HG03432 (cell line): ENCODE data around the gene TAF1C.
A peak's percentile ranks its signal among the peaks of the same experiment; 100 is the strongest.

Source experiments
- ATAC-seq: cut with Tn5 transposase; IDR thresholded peaks from one replicate; pipeline ENCODE4 v1.9.1; 2021; ENCODE audit warnings: mild to moderate bottlenecking, moderate library complexity; ENCODE audit not compliant: unreplicated experiment

The TAF1C gene

GRCh38 chr16:84161037-84161436 lies 25.8 kb downstream of the TAF1C start:
- ATAC-seq = no peak

GRCh38 chr16:84159800-84160199 lies 27.1 kb downstream of the TAF1C start:
- no peak for ATAC-seq

- no peak for ATAC-seq
These were observed 27.9 kb downstream of the TAF1C start for GRCh38 chr16:84159007-84159406.

- no peak for ATAC-seq
These were observed 30.5 kb downstream of the TAF1C start for GRCh38 chr16:84156342-84156784.

- ATAC-seq = no peak
These were observed 31.1 kb downstream of the TAF1C start for GRCh38 chr16:84155771-84156170.

GRCh38 chr16:84155226-84155625 lies 31.6 kb downstream of the TAF1C start:
- no peak for ATAC-seq

GRCh38 chr16:84153660-84154214 lies 33.1 kb downstream of the TAF1C start:
- no peak for ATAC-seq

GRCh38 chr16:84150926-84151325 lies 35.9 kb downstream of the TAF1C start:
- no peak for ATAC-seq

GRCh38 chr16:84144859-84145639 lies 41.8 kb downstream of the TAF1C start, which contains the start of the genes DNAAF1 and HSDL1:
Gene DNAAF1, plus strand, starts transcription at chr16:84145308. Its CDS starts 133 bp downstream, at chr16:84145441.
Gene HSDL1, minus strand, starts transcription at chr16:84145177. Its CDS starts 13,856 bp downstream, at chr16:84131321.
- ATAC-seq = peak; percentile 86

GRCh38 chr16:84144209-84144858 lies 42.5 kb downstream of the TAF1C start:
- peak; percentile 26 for ATAC-seq

GRCh38 chr16:84143784-84144199 lies 43.1 kb downstream of the TAF1C start:
- ATAC-seq = no peak

GRCh38 chr16:84143081-84143480 lies 43.8 kb downstream of the TAF1C start:
- ATAC-seq = no peak

- no peak for ATAC-seq
These were observed 45.6 kb downstream of the TAF1C start for GRCh38 chr16:84141143-84141670.

- no peak for ATAC-seq
These were observed 47.1 kb downstream of the TAF1C start for GRCh38 chr16:84139628-84140258.

GRCh38 chr16:84138824-84139627 lies 47.8 kb downstream of the TAF1C start:
- ATAC-seq = peak; percentile 91

GRCh38 chr16:84138500-84138823 lies 48.4 kb downstream of the TAF1C start:
- ATAC-seq = no peak

GRCh38 chr16:84137769-84138357 lies 49.0 kb downstream of the TAF1C start:
- ATAC-seq = no peak

GRCh38 chr16:84137287-84137686 lies 49.6 kb downstream of the TAF1C start:
- no peak for ATAC-seq

- ATAC-seq = no peak
These were observed 50.3 kb downstream of the TAF1C start for GRCh38 chr16:84136331-84137125.
